IPS-NIHi7 (cell line): ENCODE data around the gene WNT9A.
A peak's percentile ranks its signal among the peaks of the same experiment; 100 is the strongest.

Experiments used
- DNase-seq: peaks from one replicate; pipeline ENCODE4 v3.0.0; 2012; ENCODE audit warnings: mixed read lengths; ENCODE audit errors: extremely low spot score

Gene WNT9A

GRCh38 chr1:227941509-227942020 lies 6.2 kb downstream of the WNT9A start:
- peak; percentile 31 for DNase-seq

- DNase-seq = no peak
Observed at GRCh38 chr1:227940791-227941241, 6.9 kb downstream of the WNT9A start.

DNA sequence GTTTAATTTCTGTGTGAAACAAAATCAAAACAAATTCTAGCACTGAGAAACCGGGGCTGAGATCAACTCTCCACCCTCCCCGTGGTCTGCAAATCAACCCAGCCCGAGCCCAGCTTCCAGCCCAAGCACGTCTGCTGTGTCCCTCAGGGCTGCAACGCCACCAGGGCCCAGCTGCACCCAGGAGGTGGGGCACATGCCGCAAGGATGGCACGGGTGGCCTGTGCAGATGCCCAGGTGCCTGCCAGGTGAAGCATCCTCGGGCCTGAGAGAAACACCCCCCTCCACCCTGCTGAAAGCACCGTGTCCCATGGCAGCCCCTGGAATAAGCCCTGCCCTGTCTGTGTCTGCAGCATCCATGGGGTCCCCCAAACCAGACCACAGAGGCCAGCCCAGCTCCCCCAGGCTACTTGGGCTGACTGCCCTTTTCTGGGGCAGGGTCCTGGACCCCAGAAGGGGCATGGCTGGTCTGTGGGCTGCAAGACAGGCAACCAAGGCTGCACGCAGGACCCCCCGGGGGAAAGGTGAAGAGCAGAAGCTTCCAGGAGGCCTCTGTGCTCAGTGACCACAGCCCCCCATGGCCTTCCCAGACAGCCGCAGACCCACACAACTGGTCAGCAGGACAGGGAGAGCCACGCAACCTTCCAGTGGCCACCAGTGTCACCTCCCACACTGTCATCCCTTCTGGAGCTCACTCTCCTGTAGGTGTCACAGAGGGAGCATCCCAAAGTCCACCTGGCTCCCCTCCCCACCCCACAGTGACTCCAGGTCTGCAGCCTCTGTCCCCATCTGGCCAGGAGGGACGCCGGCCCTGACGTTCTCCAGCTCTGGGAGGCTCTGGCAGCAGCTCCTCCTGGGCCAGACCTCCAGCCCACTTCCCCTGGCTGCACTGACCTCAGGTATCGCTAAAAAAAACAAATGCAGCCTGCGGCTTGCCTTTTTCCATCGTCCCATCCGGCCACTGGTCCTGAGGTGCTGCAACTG lies 7.7 kb downstream of the WNT9A start:
- DNase-seq = no peak

DNA sequence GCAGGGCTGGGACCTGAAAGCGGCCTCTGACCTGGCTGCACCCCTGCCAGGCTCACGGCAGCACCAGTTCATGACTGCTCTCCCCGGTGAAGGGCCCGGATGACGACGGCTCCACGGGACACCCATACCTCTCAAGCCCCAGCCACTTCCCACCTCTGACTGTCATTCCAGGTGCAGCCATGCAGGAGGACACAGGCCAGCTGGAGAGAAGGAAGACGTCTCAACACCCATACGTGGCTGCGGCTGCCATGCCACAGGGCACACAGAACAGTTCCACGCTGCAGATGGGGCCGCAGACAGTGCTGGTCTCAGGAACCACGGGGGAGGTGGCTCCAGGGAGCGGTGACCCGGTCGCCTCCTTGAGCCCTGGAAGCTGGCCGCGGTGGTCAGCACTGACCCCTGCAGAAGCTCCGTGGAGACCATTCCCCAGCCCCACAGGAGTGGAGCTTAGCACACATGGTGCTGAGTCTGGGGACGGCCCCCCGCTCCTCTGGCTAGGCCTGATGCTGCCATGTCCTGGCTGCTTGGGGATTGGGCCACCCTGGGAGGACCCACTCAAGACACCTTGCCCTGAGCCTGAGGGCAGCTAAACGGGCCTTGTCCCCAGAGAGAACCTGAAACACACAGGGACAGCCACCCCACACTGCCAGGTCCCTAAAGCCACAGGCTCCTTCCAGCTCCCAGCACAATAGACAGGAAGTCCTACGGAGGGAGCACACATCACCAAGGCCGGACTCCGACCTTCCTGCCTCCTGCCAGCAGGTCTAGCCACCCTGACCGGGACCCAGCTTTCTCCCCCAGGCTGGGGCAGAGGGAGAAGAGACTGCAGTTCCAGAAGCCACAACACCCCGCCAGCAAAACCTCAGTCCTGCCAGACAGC lies 8.6 kb downstream of the WNT9A start:
- DNase-seq = no peak

DNA sequence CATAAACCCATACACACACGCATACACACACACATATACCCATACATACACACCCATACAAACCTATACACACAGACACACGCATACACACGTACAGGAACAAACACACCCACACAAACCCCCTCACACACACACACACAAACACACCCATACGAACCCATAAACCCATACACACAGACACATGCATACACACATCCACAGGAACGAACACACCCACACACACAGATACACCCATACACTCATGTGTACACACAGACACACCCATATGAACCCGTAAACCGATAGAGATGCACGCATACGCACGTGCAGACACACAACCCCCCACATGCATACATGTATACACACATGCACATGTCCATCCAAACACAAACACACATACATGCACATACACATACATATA lies 9.5 kb downstream of the WNT9A start:
- no peak for DNase-seq

GRCh38 chr1:227937838-227938145 lies 9.9 kb downstream of the WNT9A start:
- no peak for DNase-seq

- no peak for DNase-seq
Observed at GRCh38 chr1:227937031-227937837, 10.5 kb downstream of the WNT9A start.

DNA sequence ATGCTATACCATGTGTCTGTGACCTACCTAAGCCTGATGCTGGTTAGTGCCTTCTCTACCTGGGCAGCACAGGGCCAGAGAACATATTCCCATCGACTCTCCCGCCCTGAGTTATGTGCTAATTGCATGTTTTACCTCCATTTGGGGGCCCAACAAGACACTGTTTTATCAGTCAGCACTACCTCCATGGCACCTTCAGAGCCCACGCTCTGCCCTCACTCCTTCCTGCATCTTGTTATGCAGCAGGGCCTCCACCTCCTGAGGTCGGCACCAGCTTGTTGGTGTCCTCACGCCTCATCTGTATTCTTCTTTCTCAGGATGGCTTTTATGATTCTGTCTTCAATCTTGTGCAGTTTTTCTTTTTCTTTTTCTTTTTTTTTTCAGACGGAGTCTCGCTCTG lies 11.9 kb downstream of the WNT9A start:
- no peak for DNase-seq

DNA sequence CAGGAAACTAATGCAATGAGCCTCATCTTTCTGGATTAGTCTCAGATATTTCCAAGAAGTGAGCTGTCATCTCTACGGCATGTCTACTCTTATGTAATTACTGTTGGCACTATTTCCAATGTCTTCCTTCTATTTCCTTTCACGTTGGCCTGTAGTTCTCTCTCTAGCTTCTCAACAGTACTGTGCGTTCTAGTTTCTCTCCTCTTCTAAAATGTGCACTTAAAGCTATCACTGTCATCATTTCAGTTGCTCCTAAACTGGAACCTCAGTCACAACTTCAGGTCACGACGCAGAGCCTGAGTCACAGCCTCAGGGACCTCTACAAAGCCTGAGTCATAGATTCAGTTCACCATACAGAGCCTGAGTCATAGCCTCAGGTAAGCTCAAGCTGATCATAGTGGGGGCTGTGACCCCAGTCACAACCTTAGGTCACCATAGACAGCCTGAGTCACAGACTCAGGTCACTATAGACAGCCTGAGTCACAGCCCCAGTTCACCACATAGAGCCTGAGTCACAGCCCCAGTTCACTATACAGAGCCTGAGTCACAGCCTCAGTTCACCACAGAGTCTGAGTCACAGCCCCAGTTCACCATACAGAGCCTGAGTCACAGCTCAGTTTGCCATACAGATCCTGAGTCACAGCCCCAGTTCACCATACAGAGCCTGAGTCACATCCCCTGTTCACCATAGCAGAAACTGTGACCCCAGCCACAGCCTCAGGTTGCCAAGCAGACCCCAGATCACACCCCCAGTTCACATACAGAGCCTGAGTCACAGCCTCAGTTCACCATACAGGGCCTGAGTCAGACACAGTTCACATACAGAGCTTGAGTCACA lies 13.0 kb downstream of the WNT9A start:
- no peak for DNase-seq

- DNase-seq = no peak
Observed at GRCh38 chr1:227929751-227930472, 17.8 kb downstream of the WNT9A start.

DNA sequence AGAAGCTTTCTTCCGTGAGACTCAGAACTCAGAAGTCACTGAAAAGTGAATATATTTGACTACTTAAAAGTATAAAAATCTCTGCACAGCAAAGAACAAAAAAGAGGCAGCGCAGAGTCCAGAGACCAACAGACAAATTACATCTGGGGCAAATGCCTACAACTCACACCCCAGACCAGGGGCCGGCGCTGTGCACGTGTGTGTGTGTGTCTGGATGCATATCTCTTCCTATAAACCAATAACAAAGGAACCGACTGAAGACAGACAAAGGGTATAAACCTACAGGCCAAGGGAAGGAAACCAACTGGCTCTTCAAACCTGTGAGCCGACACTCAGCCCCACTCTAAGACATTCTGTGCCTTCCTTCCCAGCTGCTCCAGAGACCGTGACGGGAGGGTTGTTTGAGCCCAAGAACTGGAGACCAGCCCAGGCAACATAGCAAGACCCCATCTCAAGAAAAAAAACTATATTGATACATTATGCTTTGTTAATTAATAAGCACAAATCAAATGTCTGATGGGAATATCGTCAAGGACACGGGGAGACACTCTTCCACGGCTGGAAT lies 18.8 kb downstream of the WNT9A start:
- no peak for DNase-seq

DNA sequence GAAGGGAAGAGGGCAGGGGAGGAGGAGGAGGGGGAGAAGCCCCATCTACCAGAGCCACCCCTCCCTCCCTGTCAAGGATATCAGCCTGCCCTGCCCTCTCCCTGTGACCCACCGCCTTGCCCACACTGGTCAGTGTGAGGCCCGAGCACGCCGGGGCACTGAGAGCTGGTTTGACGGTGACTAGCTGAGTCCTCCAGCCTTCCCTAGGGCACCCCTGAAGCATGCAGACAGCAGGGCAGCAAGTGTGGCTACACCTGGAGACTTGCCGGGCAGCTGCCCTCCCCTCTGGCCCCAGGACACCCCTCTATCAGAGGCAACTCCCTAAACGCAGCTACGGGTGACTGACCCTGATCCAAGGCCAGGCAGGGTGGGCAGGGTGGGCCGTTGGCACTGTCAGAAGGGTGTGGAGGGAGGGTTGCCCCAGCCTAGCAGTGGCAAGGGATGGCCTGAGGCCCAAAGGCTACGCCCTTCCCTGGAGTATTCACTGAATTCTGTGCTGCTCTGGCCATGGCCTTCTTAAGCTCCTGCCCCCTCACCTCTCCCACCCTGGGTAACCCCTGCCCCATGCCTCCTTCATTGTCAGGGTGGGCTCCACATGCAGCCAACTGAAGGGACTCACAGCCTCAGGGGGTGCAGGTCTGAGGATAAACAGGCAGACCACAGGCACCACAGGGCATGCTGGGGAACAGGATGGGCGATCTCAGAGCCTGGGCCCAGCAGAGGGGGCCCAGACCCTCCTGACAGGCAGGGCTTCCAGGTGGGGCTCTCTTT lies 19.6 kb downstream of the WNT9A start:
- no peak for DNase-seq

GRCh38 chr1:227926896-227927885 lies 20.5 kb downstream of the WNT9A start:
- DNase-seq = no peak

GRCh38 chr1:227926216-227926791 lies 21.4 kb downstream of the WNT9A start:
- DNase-seq = no peak

DNA sequence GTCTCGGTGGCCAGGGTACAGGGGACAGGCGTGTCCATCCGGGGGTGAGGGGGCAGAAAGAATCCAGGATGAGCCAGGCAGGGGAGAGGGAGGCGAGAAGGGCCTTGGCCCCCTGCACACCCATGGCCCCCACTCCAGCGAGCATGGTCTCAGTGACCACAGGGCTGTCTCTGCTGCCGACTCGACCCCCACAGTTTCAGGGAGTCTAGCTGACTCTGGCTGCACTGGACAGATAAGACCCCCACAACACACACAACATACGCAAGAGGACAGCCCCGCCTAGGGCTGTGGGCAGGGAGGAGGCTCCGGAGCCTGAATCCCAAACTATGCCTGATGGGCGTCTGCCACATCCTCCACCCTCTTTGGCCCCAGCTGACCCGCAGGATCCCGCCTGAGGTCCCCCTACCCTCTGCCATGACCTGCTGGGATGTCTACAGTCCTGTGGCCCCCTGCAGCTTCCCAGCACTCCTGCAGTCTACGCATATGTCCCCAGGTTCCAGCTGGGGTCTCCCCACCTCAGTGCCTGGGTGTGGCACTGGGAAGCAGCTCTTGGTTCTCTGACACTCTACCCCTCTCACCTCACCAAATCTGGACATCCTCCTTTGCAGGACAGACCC lies 22.0 kb downstream of the WNT9A start:
- DNase-seq = no peak

- DNase-seq = no peak
Observed at GRCh38 chr1:227924833-227925574, 22.7 kb downstream of the WNT9A start.
